ENCODE results near the gene CADM2. TPM values are rescaled to one million over a fixed set of nuclear protein-coding genes. Genes with fewer than 3 reads are reported as not detected.

CADM2 gene
- total and polyA plus RNA-seq, 2 experiments from 2014 or later = 0.09 TPM; not detected in 1

- Histone ChIP-seq H3K36me3 (ENCODE audit: low read depth) (no peaks in the 10 kb centered on the region), H3K79me2 (ENCODE audit: insufficient read depth) (no peaks in the 10 kb centered on the region), H3K4me1 (ENCODE audit: insufficient read depth) (no peaks in the 10 kb centered on the region), H3K4me2 (ENCODE audit: unreplicated experiment) (no peak overlapping the region), H3K27ac (no peak overlapping the region), H3F3A (ENCODE audit: insufficient read depth) (no peaks in the 10 kb centered on the region), H4K20me1 (ENCODE audit: insufficient read depth) (no peaks in the 10 kb centered on the region), H2AFZ (no peak overlapping the region), H3K27me3 (replicated peaks; ENCODE audit: insufficient read depth) (no peaks in the 10 kb centered on the region), H3K9me3 (ENCODE audit: low read depth) (no peaks in the 10 kb centered on the region), H3K9ac (no peak overlapping the region), H3K9me2 (ENCODE audit: insufficient read depth) (no peaks in the 10 kb centered on the region), H3K4me3 (no peak overlapping the region)
- in situ Hi-C loops (cut with MboI) = no loop called here
- DNase-seq = no peak
- no peak for TF ChIP-seq EZH2 (IDR thresholded peaks at IDR 0.05; ENCODE audit: insufficient read depth, poor library complexity, severe bottlenecking)
- no peak for TF ChIP-seq EZH2phosphoT487 (IDR thresholded peaks at IDR 0.05; ENCODE audit: insufficient read depth, low read depth)
- 14 to 17% methylated on average over 1 of the region's 1 CpG for WGBS, 2 experiments (ENCODE audit: low coverage in 1 of 2, low lambda C conversion rate in 2 of 2, missing lambda C conversion rate in 2 of 2)
Measured at GRCh38 chr3:85592256-85592655, 633.5 kb downstream of the CADM2 start.

- H3K9me3 ChIP-seq (ENCODE audit: low read depth) = no peaks in the 10 kb centered on the region
- H3K4me2 ChIP-seq (ENCODE audit: unreplicated experiment) = no peak overlapping the region
- DNase-seq = no peak
- no peaks in the 10 kb centered on the region for H3K36me3 ChIP-seq (ENCODE audit: low read depth)
- H3K9me2 ChIP-seq (ENCODE audit: insufficient read depth) = no peaks in the 10 kb centered on the region
- H4K20me1 ChIP-seq (ENCODE audit: insufficient read depth) = no peaks in the 10 kb centered on the region
- no peak for TF ChIP-seq EZH2 (IDR thresholded peaks at IDR 0.05; ENCODE audit: insufficient read depth, poor library complexity, severe bottlenecking)
- TF ChIP-seq EZH2phosphoT487 (IDR thresholded peaks at IDR 0.05; ENCODE audit: insufficient read depth, low read depth) = no peak
- in situ Hi-C loops (cut with MboI) = no loop called here
- no peaks in the 10 kb centered on the region for H3F3A ChIP-seq (ENCODE audit: insufficient read depth)
- no peaks in the 10 kb centered on the region for H3K27me3 ChIP-seq (replicated peaks; ENCODE audit: insufficient read depth)
- no peak overlapping the region for H3K9ac ChIP-seq
- H3K79me2 ChIP-seq (ENCODE audit: insufficient read depth) = no peaks in the 10 kb centered on the region
- no peak overlapping the region for H3K4me3 ChIP-seq
- 0 to 11% methylated on average over 1 of the region's 1 CpG for WGBS, 2 experiments (ENCODE audit: low coverage in 1 of 2, low lambda C conversion rate in 2 of 2, missing lambda C conversion rate in 2 of 2)
- no peaks in the 10 kb centered on the region for H3K4me1 ChIP-seq (ENCODE audit: insufficient read depth)
- H3K27ac ChIP-seq = no peak overlapping the region
- no peak overlapping the region for H2AFZ ChIP-seq
Measured at GRCh38 chr3:85594676-85595075, 635.9 kb downstream of the CADM2 start.

GRCh38 chr3:85603378-85603777, 644.6 kb downstream of the CADM2 start:
- WGBS, 2 experiments (ENCODE audit: low coverage in 1 of 2, low lambda C conversion rate in 2 of 2, missing lambda C conversion rate in 2 of 2) = 25 to 30% methylated on average over 1 of the region's 1 CpG
- no peaks in the 10 kb centered on the region for H3K4me1 ChIP-seq (ENCODE audit: insufficient read depth)
- no peak for DNase-seq

GRCh38 chr3:85604641-85605040, 645.9 kb downstream of the CADM2 start:
- Histone ChIP-seq H3K27ac (no peak overlapping the region), H3K36me3 (ENCODE audit: low read depth) (no peaks in the 10 kb centered on the region), H2AFZ (no peak overlapping the region), H3K27me3 (replicated peaks; ENCODE audit: insufficient read depth) (no peaks in the 10 kb centered on the region), H3K4me2 (ENCODE audit: unreplicated experiment) (no peak overlapping the region), H3K9me2 (ENCODE audit: insufficient read depth) (no peaks in the 10 kb centered on the region), H4K20me1 (ENCODE audit: insufficient read depth) (no peaks in the 10 kb centered on the region), H3K4me3 (no peak overlapping the region), H3K9me3 (ENCODE audit: low read depth) (no peaks in the 10 kb centered on the region), H3K79me2 (ENCODE audit: insufficient read depth) (no peaks in the 10 kb centered on the region), H3F3A (ENCODE audit: insufficient read depth) (no peaks in the 10 kb centered on the region), H3K4me1 (ENCODE audit: insufficient read depth) (no peaks in the 10 kb centered on the region), H3K9ac (no peak overlapping the region)
- WGBS, 2 experiments (ENCODE audit: low coverage in 1 of 2, low lambda C conversion rate in 2 of 2, missing lambda C conversion rate in 2 of 2) = 32 to 33% methylated on average over 3 of the region's 3 CpGs
- no peak for TF ChIP-seq EZH2 (IDR thresholded peaks at IDR 0.05; ENCODE audit: insufficient read depth, poor library complexity, severe bottlenecking)
- no peak for TF ChIP-seq EZH2phosphoT487 (IDR thresholded peaks at IDR 0.05; ENCODE audit: insufficient read depth, low read depth)
- in situ Hi-C loops (cut with MboI) = no loop called here
- DNase-seq = no peak

More at GRCh38 chr3:85603378-85603777, 644.6 kb downstream of the CADM2 start:
- no peak overlapping the region for H3K4me3 ChIP-seq
- no peak overlapping the region for H3K27ac ChIP-seq
- no peaks in the 10 kb centered on the region for H3K36me3 ChIP-seq (ENCODE audit: low read depth)
- H3K79me2 ChIP-seq (ENCODE audit: insufficient read depth) = no peaks in the 10 kb centered on the region
- no peak overlapping the region for H3K4me2 ChIP-seq (ENCODE audit: unreplicated experiment)
- in situ Hi-C loops (cut with MboI) = no loop called here
- no peaks in the 10 kb centered on the region for H4K20me1 ChIP-seq (ENCODE audit: insufficient read depth)
- H3K27me3 ChIP-seq (replicated peaks; ENCODE audit: insufficient read depth) = no peaks in the 10 kb centered on the region
- no peaks in the 10 kb centered on the region for H3K9me2 ChIP-seq (ENCODE audit: insufficient read depth)
- H3F3A ChIP-seq (ENCODE audit: insufficient read depth) = no peaks in the 10 kb centered on the region
- H2AFZ ChIP-seq = no peak overlapping the region
- H3K9me3 ChIP-seq (ENCODE audit: low read depth) = no peaks in the 10 kb centered on the region
- H3K9ac ChIP-seq = no peak overlapping the region
- TF ChIP-seq EZH2 (IDR thresholded peaks at IDR 0.05; ENCODE audit: insufficient read depth, poor library complexity, severe bottlenecking) (no peak), EZH2phosphoT487 (IDR thresholded peaks at IDR 0.05; ENCODE audit: insufficient read depth, low read depth) (no peak)

GRCh38 chr3:85605066-85605465, 646.3 kb downstream of the CADM2 start:
- in situ Hi-C loops (cut with MboI) = no loop called here
- H3F3A ChIP-seq (ENCODE audit: insufficient read depth) = no peaks in the 10 kb centered on the region
- no peak for DNase-seq
- no peaks in the 10 kb centered on the region for H3K79me2 ChIP-seq (ENCODE audit: insufficient read depth)
- H3K9ac ChIP-seq = no peak overlapping the region
- TF ChIP-seq EZH2 (IDR thresholded peaks at IDR 0.05; ENCODE audit: insufficient read depth, poor library complexity, severe bottlenecking) = no peak
- no peak for TF ChIP-seq EZH2phosphoT487 (IDR thresholded peaks at IDR 0.05; ENCODE audit: insufficient read depth, low read depth)
- H3K4me2 ChIP-seq (ENCODE audit: unreplicated experiment) = no peak overlapping the region
- H3K36me3 ChIP-seq (ENCODE audit: low read depth) = no peaks in the 10 kb centered on the region
- H4K20me1 ChIP-seq (ENCODE audit: insufficient read depth) = no peaks in the 10 kb centered on the region
- H3K27ac ChIP-seq = no peak overlapping the region
- H2AFZ ChIP-seq = no peak overlapping the region
- no peaks in the 10 kb centered on the region for H3K9me3 ChIP-seq (ENCODE audit: low read depth)
- no peaks in the 10 kb centered on the region for H3K4me1 ChIP-seq (ENCODE audit: insufficient read depth)
- H3K4me3 ChIP-seq = no peak overlapping the region
- no peaks in the 10 kb centered on the region for H3K9me2 ChIP-seq (ENCODE audit: insufficient read depth)
- WGBS, 2 experiments (ENCODE audit: low coverage in 1 of 2, low lambda C conversion rate in 2 of 2, missing lambda C conversion rate in 2 of 2) = 30 to 34% methylated on average over 2 of the region's 2 CpGs
- no peaks in the 10 kb centered on the region for H3K27me3 ChIP-seq (replicated peaks; ENCODE audit: insufficient read depth)
